ENCODE data around the gene MIEF2.
A peak's percentile ranks its signal among the peaks of the same experiment; 100 is the strongest.
"Not testable (repeated sequence)": the region's sequence is repeated elsewhere in the genome, so short reads cannot be mapped to it uniquely, and the experiment has no call there.

The MIEF2 gene

GRCh38 chr17:18291718-18292540, 31.5 kb downstream of the MIEF2 start:
- DNase-seq (ENCODE audit: low read depth), result no peak

- not testable (repeated sequence) for DNase-seq (ENCODE audit: low read depth)
Measured at GRCh38 chr17:18298061-18298460, 37.6 kb downstream of the MIEF2 start.

GRCh38 chr17:18300725-18301480, 40.4 kb downstream of the MIEF2 start:
- DNase-seq (ENCODE audit: low read depth), result no peak

- DNase-seq (ENCODE audit: low read depth), result not testable (repeated sequence)
Measured at GRCh38 chr17:18303206-18303605, 42.7 kb downstream of the MIEF2 start.

GRCh38 chr17:18309202-18309601, 48.7 kb downstream of the MIEF2 start:
- no peak for DNase-seq (ENCODE audit: low read depth)

GRCh38 chr17:18314059-18314730, 53.7 kb downstream of the MIEF2 start:
- no peak for DNase-seq (ENCODE audit: low read depth)

- DNase-seq (ENCODE audit: low read depth), result peak; percentile 99
Measured at GRCh38 chr17:18314731-18315561, 54.5 kb downstream of the MIEF2 start, which contains the start of the genes SMCR8 and TOP3A. SMCR8 (plus strand) TSS chr17:18315293; CDS start chr17:18315790, 497 bp downstream. TOP3A (minus strand) TSS chr17:18314994; CDS start chr17:18314778, 216 bp downstream.

GRCh38 chr17:18315562-18315922, 55.1 kb downstream of the MIEF2 start:
- DNase-seq (ENCODE audit: low read depth), result no peak

- no peak for DNase-seq (ENCODE audit: low read depth)
Measured at GRCh38 chr17:18315961-18316360, 55.5 kb downstream of the MIEF2 start.

All from stromal cell of bone marrow (primary cell).